GM12892 (cell line): ENCODE results near the gene PRSS12.
"Not testable (repeated sequence)": the region's sequence is repeated elsewhere in the genome, so short reads cannot be mapped to it uniquely, and the experiment has no call there.

Experiments used
- POLR2A ChIP-seq: IDR thresholded peaks from 2 replicates; pipeline ENCODE4 v1.6.1; 2011; ENCODE audit warnings: low read depth, low read length, control low read depth
- POLR2AphosphoS5 ChIP-seq: IDR thresholded peaks from 2 replicates; pipeline ENCODE4 v1.6.1; 2011; ENCODE audit warnings: low read depth, low read length, control low read depth
- TAF1 ChIP-seq: IDR thresholded peaks from 2 replicates; pipeline ENCODE4 v1.6.1; 2011; ENCODE audit warnings: low read depth, mild to moderate bottlenecking, control low read depth, low read length, borderline replicate concordance

DNA sequence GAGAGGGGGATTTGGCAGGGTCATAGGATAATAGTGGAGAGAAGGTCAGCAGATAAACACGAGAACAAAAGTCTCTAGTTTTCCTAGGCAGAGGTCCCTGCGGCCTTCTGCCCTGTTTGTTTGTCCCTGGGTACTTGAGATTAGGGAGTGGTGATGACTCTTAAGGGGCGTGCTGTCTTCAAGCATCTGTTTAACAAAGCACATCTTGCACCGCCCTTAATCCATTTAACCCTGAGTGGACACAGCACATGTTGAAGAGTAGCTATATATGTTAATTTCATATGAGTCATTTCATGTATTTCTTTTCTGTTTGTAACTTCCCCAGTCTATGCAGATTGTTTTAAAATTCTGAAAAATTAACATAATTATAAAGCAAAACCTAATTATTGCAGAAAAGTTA, 47.1 kb upstream of the PRSS12 start:
- TF ChIP-seq POLR2A, POLR2AphosphoS5, TAF1: not testable (repeated sequence)
